HFF-Myc (cell line): ENCODE data around the gene LSAMP.

Experiments
- DNase-seq: peaks from one replicate; pipeline ENCODE4 v3.0.0-alpha.2; 2011; ENCODE audit warnings: low read depth; ENCODE audit errors: extremely low read depth
- H3K4me3 ChIP-seq: replicated peaks from 2 replicates; pipeline ENCODE4 v1.5.1; 2011; ENCODE audit warnings: low read depth, mild to moderate bottlenecking, control low read depth, low read length
- CTCF ChIP-seq: IDR thresholded peaks from 2 replicates; pipeline ENCODE4 v1.5.1; 2012; ENCODE audit warnings: mild to moderate bottlenecking, low read depth, low read length, control low read depth; ENCODE audit errors: missing control alignments

LSAMP gene

GRCh38 chr3:116052602-116053001 is 392.7 kb downstream of the LSAMP start:
- H3K4me3 ChIP-seq: no peak overlapping the region
- no peak for DNase-seq
- no peak for TF ChIP-seq CTCF

- TF ChIP-seq CTCF: no peak
- DNase-seq: no peak
- H3K4me3 ChIP-seq: no peak overlapping the region
These were observed 393.7 kb downstream of the LSAMP start for GRCh38 chr3:116051586-116051985.

GRCh38 chr3:116051040-116051439 is 394.2 kb downstream of the LSAMP start:
- TF ChIP-seq CTCF: no peak
- no peak for DNase-seq

GRCh38 chr3:116050311-116050915 is 394.9 kb downstream of the LSAMP start:
- H3K4me3 ChIP-seq: no peak overlapping the region
- no peak for DNase-seq
- no peak for TF ChIP-seq CTCF

More at GRCh38 chr3:116051040-116051439, 394.2 kb downstream of the LSAMP start:
- H3K4me3 ChIP-seq: no peak overlapping the region

GRCh38 chr3:116048991-116049390 is 396.3 kb downstream of the LSAMP start:
- no peak for TF ChIP-seq CTCF
- no peak for DNase-seq
- no peak overlapping the region for H3K4me3 ChIP-seq

GRCh38 chr3:116046350-116046749 is 398.9 kb downstream of the LSAMP start:
- no peak for DNase-seq
- no peak for TF ChIP-seq CTCF

GRCh38 chr3:116045314-116045713 is 400.0 kb downstream of the LSAMP start:
- no peak overlapping the region for H3K4me3 ChIP-seq
- no peak for DNase-seq
- no peak for TF ChIP-seq CTCF

More at GRCh38 chr3:116046350-116046749, 398.9 kb downstream of the LSAMP start:
- H3K4me3 ChIP-seq: no peak overlapping the region
